Measurements from ENCODE around the gene EDNRB.

Gene EDNRB

DNA sequence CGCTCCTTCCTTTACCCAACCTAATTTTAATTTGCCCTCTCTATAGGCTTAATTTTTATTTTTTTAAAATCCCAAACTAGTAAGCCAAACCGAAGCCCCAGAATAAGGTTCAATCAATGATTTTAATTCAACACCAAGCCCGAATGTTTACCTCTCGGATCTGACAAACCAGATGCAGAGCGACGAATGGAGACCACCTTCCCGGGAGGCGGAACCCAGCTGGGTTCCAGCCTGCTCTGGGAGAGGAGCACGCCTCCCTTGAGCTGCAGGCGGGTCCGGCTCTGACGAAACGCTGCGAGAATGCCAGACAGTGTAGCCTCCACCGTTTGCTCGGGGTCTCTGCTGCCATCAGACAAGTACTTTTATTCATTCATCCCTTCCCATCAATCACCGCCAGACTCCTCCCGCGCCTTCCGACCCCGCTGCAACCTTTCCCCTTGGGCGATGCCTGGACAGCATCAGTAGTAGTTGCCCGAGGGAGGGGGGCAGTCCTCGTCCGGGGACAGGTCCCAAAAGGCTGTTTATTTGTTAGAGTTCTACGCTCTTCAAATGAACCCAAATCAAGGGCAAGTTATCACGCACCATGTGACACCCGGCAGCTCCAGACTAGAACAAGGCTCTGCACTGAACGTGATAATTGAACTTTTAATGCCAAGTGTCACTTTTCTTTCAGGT lies 752 bp upstream of the EDNRB start:
- no peak overlapping the region for H3K4me2 ChIP-seq (ENCODE audit: low read depth, low read length)
- no peak overlapping the region for H2AFZ ChIP-seq (ENCODE audit: low read length)
- no peak overlapping the region for H3K9ac ChIP-seq (ENCODE audit: low read length)

DNA sequence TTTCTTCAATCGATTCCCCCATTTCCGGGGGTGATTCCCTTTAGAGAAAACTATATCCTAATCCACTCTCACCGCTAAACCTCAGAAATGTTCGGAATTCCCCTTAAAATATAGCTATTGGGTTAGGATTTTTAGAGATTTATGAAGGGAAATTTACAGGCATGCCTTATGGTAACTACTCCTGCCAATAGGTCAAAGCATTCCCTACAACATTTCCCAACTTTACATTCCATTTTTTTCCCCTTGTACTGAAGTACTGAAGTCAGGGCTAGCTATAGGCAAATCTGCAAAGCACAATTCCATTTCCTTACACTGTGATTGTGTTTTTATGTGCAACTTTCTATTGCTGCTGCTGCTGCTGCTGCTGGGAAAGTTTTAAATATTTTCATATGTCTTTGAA lies 2.1 kb downstream of the EDNRB start:
- H3K27me3 ChIP-seq (replicated peaks; ENCODE audit: insufficient read depth, low read length) = no peaks in the 10 kb centered on the region
- no peak for DNase-seq
- H3K9me2 ChIP-seq (replicated peaks; ENCODE audit: insufficient read depth, low read length) = no peaks in the 10 kb centered on the region
- no peaks in the 10 kb centered on the region for H3K9me3 ChIP-seq (replicated peaks; ENCODE audit: insufficient read depth, low read length)
- TF ChIP-seq EZH2 (optimal IDR thresholded peaks at IDR 0.05; ENCODE audit: low read depth, low read length) = no peak
- TF ChIP-seq, protein P1, sequence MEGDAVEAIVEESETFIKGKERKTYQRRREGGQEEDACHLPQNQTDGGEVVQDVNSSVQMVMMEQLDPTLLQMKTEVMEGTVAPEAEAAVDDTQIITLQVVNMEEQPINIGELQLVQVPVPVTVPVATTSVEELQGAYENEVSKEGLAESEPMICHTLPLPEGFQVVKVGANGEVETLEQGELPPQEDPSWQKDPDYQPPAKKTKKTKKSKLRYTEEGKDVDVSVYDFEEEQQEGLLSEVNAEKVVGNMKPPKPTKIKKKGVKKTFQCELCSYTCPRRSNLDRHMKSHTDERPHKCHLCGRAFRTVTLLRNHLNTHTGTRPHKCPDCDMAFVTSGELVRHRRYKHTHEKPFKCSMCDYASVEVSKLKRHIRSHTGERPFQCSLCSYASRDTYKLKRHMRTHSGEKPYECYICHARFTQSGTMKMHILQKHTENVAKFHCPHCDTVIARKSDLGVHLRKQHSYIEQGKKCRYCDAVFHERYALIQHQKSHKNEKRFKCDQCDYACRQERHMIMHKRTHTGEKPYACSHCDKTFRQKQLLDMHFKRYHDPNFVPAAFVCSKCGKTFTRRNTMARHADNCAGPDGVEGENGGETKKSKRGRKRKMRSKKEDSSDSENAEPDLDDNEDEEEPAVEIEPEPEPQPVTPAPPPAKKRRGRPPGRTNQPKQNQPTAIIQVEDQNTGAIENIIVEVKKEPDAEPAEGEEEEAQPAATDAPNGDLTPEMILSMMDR (IDR thresholded peaks at IDR 0.05; ENCODE audit: low read length) = no peak
- TF ChIP-seq EZH2phosphoT487 (IDR thresholded peaks at IDR 0.05; ENCODE audit: low read length) = no peak
- no peaks in the 10 kb centered on the region for H3F3A ChIP-seq (ENCODE audit: insufficient read depth, low read length)
- H2AFZ ChIP-seq (ENCODE audit: low read length) = no peak overlapping the region
- no peaks in the 10 kb centered on the region for H4K20me1 ChIP-seq (ENCODE audit: insufficient read depth, low read length)
- no peak overlapping the region for H3K4me2 ChIP-seq (ENCODE audit: low read depth, low read length)
- H3K27ac ChIP-seq (ENCODE audit: low read length) = no peak overlapping the region
- H3K79me2 ChIP-seq (ENCODE audit: low read length) = no peaks in the 10 kb centered on the region
- no peaks in the 10 kb centered on the region for H3K36me3 ChIP-seq (replicated peaks; ENCODE audit: insufficient read depth, low read length)
- no peaks in the 10 kb centered on the region for H3K4me1 ChIP-seq (ENCODE audit: low read length)
- no peak overlapping the region for H3K9ac ChIP-seq (ENCODE audit: low read length)
- H3K4me3 ChIP-seq (ENCODE audit: low read length) = no peak overlapping the region

More for the DNA sequence above, 752 bp upstream of the EDNRB start:
- DNase-seq = no peak
- Histone ChIP-seq H4K20me1 (ENCODE audit: insufficient read depth, low read length) (no peaks in the 10 kb centered on the region), H3K79me2 (ENCODE audit: low read length) (no peaks in the 10 kb centered on the region), H3K9me2 (replicated peaks; ENCODE audit: insufficient read depth, low read length) (no peaks in the 10 kb centered on the region), H3K27ac (ENCODE audit: low read length) (no peak overlapping the region), H3K27me3 (replicated peaks; ENCODE audit: insufficient read depth, low read length) (no peaks in the 10 kb centered on the region), H3K36me3 (replicated peaks; ENCODE audit: insufficient read depth, low read length) (no peaks in the 10 kb centered on the region), H3K4me1 (ENCODE audit: low read length) (no peaks in the 10 kb centered on the region), H3F3A (ENCODE audit: insufficient read depth, low read length) (no peaks in the 10 kb centered on the region), H3K9me3 (replicated peaks; ENCODE audit: insufficient read depth, low read length) (no peaks in the 10 kb centered on the region), H3K4me3 (ENCODE audit: low read length) (no peak overlapping the region)
- TF ChIP-seq EZH2 (optimal IDR thresholded peaks at IDR 0.05; ENCODE audit: low read depth, low read length) (no peak), EZH2phosphoT487 (IDR thresholded peaks at IDR 0.05; ENCODE audit: low read length) (no peak)
- TF ChIP-seq, protein P1 (IDR thresholded peaks at IDR 0.05; ENCODE audit: low read length) = no peak

DNA sequence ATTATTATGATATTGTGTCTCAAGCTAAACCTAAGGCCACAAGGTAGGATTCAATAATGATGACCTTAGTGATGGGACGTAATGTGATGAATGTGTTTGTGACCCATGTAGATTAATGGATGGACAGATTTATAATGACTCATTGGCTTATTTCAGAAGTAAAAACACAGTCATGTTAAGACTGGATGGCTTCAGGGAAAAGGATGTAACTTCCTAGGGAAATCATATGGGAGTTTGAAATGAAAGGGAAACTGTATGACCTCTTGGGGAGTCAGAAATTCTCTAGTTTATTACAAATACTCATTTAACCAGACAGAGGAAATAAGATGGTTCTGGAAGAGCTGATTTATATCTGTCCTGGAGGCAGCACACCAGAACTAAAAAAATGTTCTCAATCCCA lies 2.9 kb downstream of the EDNRB start:
- no peaks in the 10 kb centered on the region for H3K27me3 ChIP-seq (replicated peaks; ENCODE audit: insufficient read depth, low read length)
- H3K4me2 ChIP-seq (ENCODE audit: low read depth, low read length) = no peak overlapping the region
- H3K36me3 ChIP-seq (replicated peaks; ENCODE audit: insufficient read depth, low read length) = no peaks in the 10 kb centered on the region
- no peak overlapping the region for H3K9ac ChIP-seq (ENCODE audit: low read length)
- no peaks in the 10 kb centered on the region for H3K79me2 ChIP-seq (ENCODE audit: low read length)
- H3K4me1 ChIP-seq (ENCODE audit: low read length) = no peaks in the 10 kb centered on the region
- H3F3A ChIP-seq (ENCODE audit: insufficient read depth, low read length) = no peaks in the 10 kb centered on the region
- H4K20me1 ChIP-seq (ENCODE audit: insufficient read depth, low read length) = no peaks in the 10 kb centered on the region
- TF ChIP-seq, protein P1 (IDR thresholded peaks at IDR 0.05; ENCODE audit: low read length) = no peak
- TF ChIP-seq EZH2phosphoT487 (IDR thresholded peaks at IDR 0.05; ENCODE audit: low read length) (no peak), EZH2 (optimal IDR thresholded peaks at IDR 0.05; ENCODE audit: low read depth, low read length) (no peak)
- H3K4me3 ChIP-seq (ENCODE audit: low read length) = no peak overlapping the region
- H3K27ac ChIP-seq (ENCODE audit: low read length) = no peak overlapping the region
- H3K9me3 ChIP-seq (replicated peaks; ENCODE audit: insufficient read depth, low read length) = no peaks in the 10 kb centered on the region
- H3K9me2 ChIP-seq (replicated peaks; ENCODE audit: insufficient read depth, low read length) = no peaks in the 10 kb centered on the region
- no peak for DNase-seq
- no peak overlapping the region for H2AFZ ChIP-seq (ENCODE audit: low read length)

All from MM.1S (cell line).